NCI-H460 (cell line): ENCODE results near the gene NECAB2. TPM values are rescaled to one million over a fixed set of nuclear protein-coding genes. Genes with fewer than 3 reads are reported as not detected.

Experiments
- DNase-seq: peaks from one replicate; pipeline ENCODE4 v3.0.0-alpha.2; 2016; ENCODE audit warnings: low read depth; ENCODE audit errors: extremely low read depth
- polyA plus RNA-seq: library from polyadenylated mRNA; depleted of rRNA; stranded (reverse); fragments of >200 nt; gene quantifications from 2 replicates; pipeline ENCODE4 v1.2.3, GENCODE V29; 2014; cell fraction: nucleus; rRNA removed
- total RNA-seq: library from RNA; depleted of rRNA; stranded (reverse); fragments of >200 nt; shearing (Covaris generic); gene quantifications from 2 replicates; pipeline ENCODE4 v1.2.3, GENCODE V29; 2014; rRNA removed

The NECAB2 gene
- total RNA-seq, result 1.1 and 1.8 TPM in 2 replicates
- polyA plus RNA-seq, result 9.1 and 11.6 TPM in 2 replicates

GRCh38 chr16:83967838-83968305 is at the start of gene NECAB2:
Gene NECAB2 (plus strand): TSS chr16:83968244. CDS start chr16:83968649, 405 bp downstream.
- DNase-seq, result no peak

DNA sequence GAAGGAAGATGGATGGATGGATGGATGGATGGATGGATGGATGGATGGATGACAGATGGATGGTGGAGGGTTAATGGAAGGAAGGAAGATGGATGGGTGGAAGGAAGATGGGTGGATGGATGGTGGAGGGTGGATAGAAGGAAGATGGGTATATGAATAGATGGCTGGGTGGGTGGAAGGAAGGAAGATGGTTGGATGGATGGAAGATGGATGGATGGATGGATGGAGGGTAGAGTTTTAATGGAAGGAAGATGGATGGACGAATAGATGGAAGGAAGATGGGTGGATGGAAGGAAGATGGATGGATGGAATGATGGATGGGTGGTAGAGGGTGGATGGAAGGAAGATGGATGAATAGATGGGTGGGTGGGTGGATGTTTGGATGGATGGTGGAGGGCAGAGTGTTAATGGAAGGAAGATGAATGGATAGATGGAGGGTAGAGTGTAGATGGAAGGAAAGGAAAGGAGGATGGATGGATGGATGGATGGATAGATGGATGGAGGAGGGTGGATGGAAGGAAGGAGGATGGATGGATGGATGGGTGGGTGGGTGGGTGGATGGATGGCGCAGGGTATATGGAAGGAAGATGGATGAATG is 47.1 kb upstream of the NECAB2 start:
- no peak for DNase-seq

- no peak for DNase-seq
These were observed 44.3 kb upstream of the NECAB2 start for GRCh38 chr16:83923581-83924365.

GRCh38 chr16:83924686-83925085 is 43.4 kb upstream of the NECAB2 start:
- no peak for DNase-seq

GRCh38 chr16:83925095-83925905 is 42.7 kb upstream of the NECAB2 start:
- no peak for DNase-seq

GRCh38 chr16:83925957-83926725 is 41.9 kb upstream of the NECAB2 start:
- DNase-seq, result no peak

- peak; percentile 64 for DNase-seq
These were observed 41.2 kb upstream of the NECAB2 start for GRCh38 chr16:83926726-83927397.

- DNase-seq, result no peak
These were observed 39.5 kb upstream of the NECAB2 start for GRCh38 chr16:83928341-83929055.

- DNase-seq, result no peak
These were observed 38.1 kb upstream of the NECAB2 start for GRCh38 chr16:83929811-83930555.

DNA sequence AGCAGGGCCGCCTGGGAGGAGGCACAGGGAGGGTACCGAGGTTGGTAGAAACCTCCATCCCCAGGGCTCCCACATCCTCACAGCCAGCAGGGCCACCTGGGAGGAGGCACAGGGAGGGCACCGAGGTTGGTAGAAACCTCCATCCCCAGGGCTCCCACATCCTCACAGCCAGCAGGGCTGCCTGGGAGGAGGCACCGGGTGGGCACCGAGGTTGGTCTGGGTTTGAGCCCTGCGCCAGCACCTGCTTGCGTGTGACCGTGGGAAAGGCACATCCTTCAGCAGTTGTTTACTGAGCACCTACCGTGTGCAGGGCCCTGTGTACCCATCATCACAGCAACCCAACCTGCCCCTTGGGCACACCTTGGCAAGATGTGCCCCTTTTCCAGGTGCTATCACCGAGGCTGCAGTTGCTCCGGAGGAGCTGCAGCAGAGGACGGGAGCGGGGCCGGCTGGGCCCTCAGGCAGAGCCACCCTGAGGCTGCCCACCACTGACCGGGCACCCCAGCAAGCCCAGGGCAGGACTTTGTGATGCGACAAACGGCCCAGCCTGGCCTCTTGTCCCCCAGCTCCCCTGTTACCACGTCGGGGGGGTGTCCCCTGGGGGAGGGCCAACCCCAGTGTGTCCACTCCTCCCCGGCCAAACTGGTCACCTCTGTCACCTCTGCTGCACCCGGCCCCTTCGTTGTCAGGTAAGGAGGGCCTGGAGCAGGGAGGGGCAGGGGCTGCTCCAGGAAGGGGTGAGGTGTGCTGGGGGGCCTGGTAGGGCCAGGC is 37.1 kb upstream of the NECAB2 start:
- DNase-seq, result no peak

DNA sequence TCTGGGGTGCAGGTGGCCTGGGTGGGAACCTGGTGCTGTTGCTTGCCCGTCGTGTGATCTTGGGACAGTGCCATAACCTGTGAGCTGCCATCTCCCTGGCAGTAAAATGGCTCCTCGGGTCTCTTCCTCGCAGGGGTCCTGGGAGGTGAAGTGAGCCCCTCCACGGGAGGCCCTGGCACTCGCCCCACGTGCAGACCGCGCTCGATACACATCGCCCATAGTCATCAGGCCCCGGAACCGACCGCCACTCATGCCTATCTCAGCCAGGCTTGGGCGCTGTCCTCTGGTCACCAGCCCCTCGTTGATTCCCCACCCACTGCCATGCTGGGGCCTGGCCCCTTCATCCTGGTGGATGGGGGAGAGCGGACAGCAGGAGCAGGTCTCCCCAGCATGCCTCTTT is 36.5 kb upstream of the NECAB2 start:
- DNase-seq, result no peak

DNA sequence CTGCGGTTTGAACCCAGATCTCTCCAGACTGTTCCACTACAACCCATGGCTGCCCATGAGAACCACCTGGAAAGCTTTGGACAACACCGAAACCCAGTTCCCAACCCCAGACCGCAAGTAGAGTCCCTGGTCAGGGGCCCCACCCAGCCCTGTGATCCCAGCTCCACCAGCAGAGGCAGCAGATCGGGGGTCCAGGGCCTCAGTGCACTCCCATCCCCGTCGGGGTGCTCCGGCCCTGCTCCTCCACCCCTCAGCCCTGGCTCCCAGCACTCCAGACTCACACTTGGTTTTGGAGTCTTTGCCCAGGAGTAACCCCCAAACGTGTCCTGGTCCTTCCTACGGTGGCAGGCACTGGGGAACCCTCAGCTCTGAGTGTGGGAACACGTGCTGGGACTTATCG is 35.7 kb upstream of the NECAB2 start:
- no peak for DNase-seq

- DNase-seq, result no peak
These were observed 34.9 kb upstream of the NECAB2 start for GRCh38 chr16:83932955-83933673.

DNA sequence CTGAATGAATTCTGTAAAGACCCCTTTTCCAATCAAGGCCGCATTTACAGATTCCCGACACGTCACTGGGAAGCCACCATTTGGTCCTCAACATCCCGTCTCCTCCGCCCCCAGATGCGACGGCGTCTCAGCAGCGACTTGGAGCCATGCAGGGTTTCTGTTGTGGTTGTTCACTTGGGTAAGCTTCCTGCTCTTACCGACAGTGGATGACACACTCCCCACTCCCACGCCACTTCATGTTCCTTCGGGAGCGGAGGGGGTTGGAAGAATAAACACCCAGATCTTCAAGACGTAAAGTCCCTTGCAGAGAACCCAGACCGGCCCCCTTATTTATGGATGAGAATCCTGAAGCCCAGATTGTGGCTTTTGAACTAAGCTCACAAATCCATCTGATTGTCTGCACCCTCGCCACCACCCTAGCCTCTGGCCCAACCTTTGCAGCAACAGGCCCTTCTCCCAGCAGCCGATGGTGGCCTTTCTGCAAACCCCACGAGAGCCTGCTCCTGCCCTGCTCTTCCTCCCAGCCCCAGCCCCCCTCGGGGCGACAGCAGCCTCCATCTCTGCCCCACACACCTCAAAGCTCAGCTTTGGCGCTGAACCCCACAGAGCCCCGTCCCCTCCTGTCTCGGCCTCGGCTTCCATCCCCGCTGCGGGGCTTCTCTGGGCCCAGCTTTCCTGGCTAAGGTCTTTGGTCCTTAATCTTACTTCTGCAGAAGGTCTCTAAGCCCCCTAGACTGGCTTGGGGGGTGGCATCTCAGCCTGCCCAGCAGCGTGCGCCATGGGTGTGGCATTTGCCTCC is 34.0 kb upstream of the NECAB2 start:
- DNase-seq, result no peak

- no peak for DNase-seq
These were observed 33.4 kb upstream of the NECAB2 start for GRCh38 chr16:83934684-83934977.

DNA sequence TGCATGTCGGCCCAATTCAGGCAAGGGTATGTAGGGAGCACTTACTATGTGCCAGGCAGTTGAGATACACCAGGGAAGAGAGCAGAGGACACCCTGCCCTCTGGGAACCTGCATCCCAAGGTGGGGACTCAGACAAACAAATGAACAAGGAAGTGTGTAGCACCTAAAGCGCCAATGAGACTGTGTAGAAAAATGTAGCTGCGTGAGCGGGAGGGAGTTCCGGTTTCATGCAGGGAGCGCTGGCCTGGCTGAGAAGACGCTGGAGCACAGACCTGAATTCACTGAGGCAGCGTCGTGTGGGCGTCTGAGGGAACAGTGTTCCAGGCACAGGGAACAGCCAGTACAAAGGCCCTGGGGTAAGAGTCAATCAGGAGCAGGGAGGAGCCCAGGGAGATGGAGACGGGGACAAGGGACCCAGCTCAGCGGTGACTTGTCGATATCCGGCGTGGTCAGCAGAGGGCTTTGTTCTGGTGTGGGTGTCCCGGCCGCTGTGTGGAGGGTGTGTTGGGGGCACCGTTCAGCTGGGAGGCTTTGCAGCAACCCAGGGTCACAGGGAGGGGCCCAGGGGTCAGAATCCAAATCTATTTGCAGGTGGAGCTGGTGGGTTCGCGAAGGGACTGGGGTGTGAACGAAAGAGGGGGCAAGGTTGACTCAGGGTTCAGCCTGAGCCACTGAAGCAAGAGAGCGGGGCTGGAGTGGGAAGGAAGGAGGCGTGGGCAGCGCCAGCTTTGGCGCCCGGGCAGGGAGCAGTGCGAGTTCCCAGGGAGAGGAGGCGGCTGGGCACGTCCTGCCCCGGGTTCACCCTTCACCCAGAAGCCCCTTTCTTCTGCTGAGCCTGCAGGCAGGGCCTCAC is 32.8 kb upstream of the NECAB2 start:
- no peak for DNase-seq
